ENCODE results near the gene G0S2. TPM values are rescaled to one million over a fixed set of nuclear protein-coding genes. Genes with fewer than 3 reads are reported as not detected.

The G0S2 gene
- total RNA-seq, 1 experiment from 2014 or later = 4.0 TPM

GRCh38 chr1:209675565-209676154, 448 bp downstream of the G0S2 start:
- H3K4me3 Mint-ChIP-seq (ENCODE audit: low read depth, unreplicated experiment) = peak overlapping the region; percentile 80
- H3K9me3 Mint-ChIP-seq (ENCODE audit: low read depth, unreplicated experiment) = no peaks in the 10 kb centered on the region
- TF ChIP-seq CTCF (IDR thresholded peaks at IDR 0.05; ENCODE audit: unreplicated experiment) = no peak
- H3K36me3 Mint-ChIP-seq (ENCODE audit: insufficient read depth, unreplicated experiment) = peaks cover 27% of the 10 kb centered on the region
- intact Hi-C loops (cut with micrococcal nuclease; ENCODE audit: unreplicated experiment) = loop anchor here (10.0 kb wide), 1 partner anchor 1259 kb away; no protein-coding TSS in a partner anchor
- CTCF ChIA-PET = interaction anchor here (0.7 to 4.8 kb wide), 5 partner anchors 10 to 1262 kb away, joined by 3 to 58 read pairs (median 4); partner anchors contain the start of gene LAMB3
- peaks cover 53% of the 10 kb centered on the region for H3K4me1 Mint-ChIP-seq (ENCODE audit: low read depth, unreplicated experiment)
- peak overlapping the region; percentile 57 for H3K27ac Mint-ChIP-seq (ENCODE audit: unreplicated experiment)
- peak; percentile 26 for DNase-seq
- TSS peak; percentile 93 for BruUV-seq (replicated peaks)
- H3K27me3 Mint-ChIP-seq (ENCODE audit: unreplicated experiment) = peaks cover 30% of the 10 kb centered on the region

- no TSS peak for BruUV-seq (replicated peaks)
- Mint-ChIP-seq H3K4me1 (ENCODE audit: low read depth, unreplicated experiment) (peaks cover 30% of the 10 kb centered on the region), H3K27ac (ENCODE audit: unreplicated experiment) (no peak overlapping the region), H3K36me3 (ENCODE audit: insufficient read depth, unreplicated experiment) (peaks cover 20% of the 10 kb centered on the region), H3K9me3 (ENCODE audit: low read depth, unreplicated experiment) (no peaks in the 10 kb centered on the region), H3K27me3 (ENCODE audit: unreplicated experiment) (peaks cover 30% of the 10 kb centered on the region), H3K4me3 (ENCODE audit: low read depth, unreplicated experiment) (no peak overlapping the region)
- no peak for DNase-seq
- CTCF ChIA-PET = no interaction called here
- no peak for TF ChIP-seq CTCF (IDR thresholded peaks at IDR 0.05; ENCODE audit: unreplicated experiment)
- intact Hi-C loops (cut with micrococcal nuclease; ENCODE audit: unreplicated experiment) = loop anchor here (10.0 kb wide), 1 partner anchor 1256 kb away; no protein-coding TSS in a partner anchor
Measured at GRCh38 chr1:209678981-209679539, 3.8 kb downstream of the G0S2 start.

GRCh38 chr1:209685821-209686220, 10.6 kb downstream of the G0S2 start:
- Mint-ChIP-seq H3K36me3 (ENCODE audit: insufficient read depth, unreplicated experiment) (no peaks in the 10 kb centered on the region), H3K9me3 (ENCODE audit: low read depth, unreplicated experiment) (no peaks in the 10 kb centered on the region), H3K4me1 (ENCODE audit: low read depth, unreplicated experiment) (peaks cover 11% of the 10 kb centered on the region), H3K27ac (ENCODE audit: unreplicated experiment) (no peak overlapping the region), H3K27me3 (ENCODE audit: unreplicated experiment) (no peaks in the 10 kb centered on the region), H3K4me3 (ENCODE audit: low read depth, unreplicated experiment) (no peak overlapping the region)
- CTCF ChIA-PET = no interaction called here
- BruUV-seq (replicated peaks) = no TSS peak
- no peak for DNase-seq
- no peak for TF ChIP-seq CTCF (IDR thresholded peaks at IDR 0.05; ENCODE audit: unreplicated experiment)
- intact Hi-C loops (cut with micrococcal nuclease; ENCODE audit: unreplicated experiment) = no loop called here

- Mint-ChIP-seq H3K27ac (ENCODE audit: unreplicated experiment) (no peak overlapping the region), H3K4me1 (ENCODE audit: low read depth, unreplicated experiment) (peaks cover 16% of the 10 kb centered on the region), H3K36me3 (ENCODE audit: insufficient read depth, unreplicated experiment) (no peaks in the 10 kb centered on the region), H3K27me3 (ENCODE audit: unreplicated experiment) (no peaks in the 10 kb centered on the region), H3K4me3 (ENCODE audit: low read depth, unreplicated experiment) (no peak overlapping the region), H3K9me3 (ENCODE audit: low read depth, unreplicated experiment) (no peaks in the 10 kb centered on the region)
- DNase-seq = no peak
- no TSS peak for BruUV-seq (replicated peaks)
- CTCF ChIA-PET = no interaction called here
- no peak for TF ChIP-seq CTCF (IDR thresholded peaks at IDR 0.05; ENCODE audit: unreplicated experiment)
- intact Hi-C loops (cut with micrococcal nuclease; ENCODE audit: unreplicated experiment) = no loop called here
Measured at GRCh38 chr1:209686322-209686721, 11.1 kb downstream of the G0S2 start.

All from Calu3 (cell line).